ENCODE results near the gene INTS4.
"Not testable (repeated sequence)": the region's sequence is repeated elsewhere in the genome, so short reads cannot be mapped to it uniquely, and the experiment has no call there.

INTS4 gene

GRCh38 chr11:77943296-77943695 lies 51.2 kb downstream of the INTS4 start:
- not testable (repeated sequence) for H3K9me3 Mint-ChIP-seq, H3K4me3 Mint-ChIP-seq, H3K27me3 Mint-ChIP-seq, H3K27ac Mint-ChIP-seq, DNase-seq
- Mint-ChIP-seq H3K36me3 (ENCODE audit: low read depth) (peaks cover 54% of the 10 kb centered on the region), H3K4me1 (ENCODE audit: low read depth) (peaks cover 27% of the 10 kb centered on the region)

DNA sequence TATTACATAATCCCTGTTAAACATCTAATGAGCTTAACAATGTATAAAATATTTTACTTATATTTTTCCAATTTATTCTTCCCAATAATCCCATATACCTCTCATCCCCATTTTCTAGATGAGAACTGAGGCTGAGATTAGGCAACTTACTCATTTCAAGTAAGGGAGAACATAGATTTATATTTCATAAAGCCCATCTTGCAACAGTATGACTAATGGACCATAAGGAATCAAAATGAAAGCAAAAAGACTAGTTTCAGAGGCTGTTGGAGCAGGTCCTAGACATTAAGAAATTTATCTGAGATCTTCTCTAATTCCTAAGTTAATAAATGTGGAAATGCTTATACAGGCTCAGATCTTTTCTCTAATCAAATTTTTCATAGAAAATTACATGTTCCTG lies 52.0 kb downstream of the INTS4 start:
- DNase-seq, H3K9me3 Mint-ChIP-seq, H3K4me3 Mint-ChIP-seq, H3K27me3 Mint-ChIP-seq: not testable (repeated sequence)
- H3K4me1 Mint-ChIP-seq (ENCODE audit: low read depth), result peaks cover 25% of the 10 kb centered on the region
- peaks cover 46% of the 10 kb centered on the region for H3K36me3 Mint-ChIP-seq (ENCODE audit: low read depth)
- peak overlapping the region; percentile 68 for H3K27ac Mint-ChIP-seq

GRCh38 chr11:77933596-77933995 lies 60.9 kb downstream of the INTS4 start:
- H3K27ac Mint-ChIP-seq; H3K4me3 Mint-ChIP-seq; DNase-seq; H3K27me3 Mint-ChIP-seq; H3K4me1 Mint-ChIP-seq (ENCODE audit: low read depth); H3K9me3 Mint-ChIP-seq: not testable (repeated sequence)
- H3K36me3 Mint-ChIP-seq (ENCODE audit: low read depth), result peaks cover 75% of the 10 kb centered on the region

DNA sequence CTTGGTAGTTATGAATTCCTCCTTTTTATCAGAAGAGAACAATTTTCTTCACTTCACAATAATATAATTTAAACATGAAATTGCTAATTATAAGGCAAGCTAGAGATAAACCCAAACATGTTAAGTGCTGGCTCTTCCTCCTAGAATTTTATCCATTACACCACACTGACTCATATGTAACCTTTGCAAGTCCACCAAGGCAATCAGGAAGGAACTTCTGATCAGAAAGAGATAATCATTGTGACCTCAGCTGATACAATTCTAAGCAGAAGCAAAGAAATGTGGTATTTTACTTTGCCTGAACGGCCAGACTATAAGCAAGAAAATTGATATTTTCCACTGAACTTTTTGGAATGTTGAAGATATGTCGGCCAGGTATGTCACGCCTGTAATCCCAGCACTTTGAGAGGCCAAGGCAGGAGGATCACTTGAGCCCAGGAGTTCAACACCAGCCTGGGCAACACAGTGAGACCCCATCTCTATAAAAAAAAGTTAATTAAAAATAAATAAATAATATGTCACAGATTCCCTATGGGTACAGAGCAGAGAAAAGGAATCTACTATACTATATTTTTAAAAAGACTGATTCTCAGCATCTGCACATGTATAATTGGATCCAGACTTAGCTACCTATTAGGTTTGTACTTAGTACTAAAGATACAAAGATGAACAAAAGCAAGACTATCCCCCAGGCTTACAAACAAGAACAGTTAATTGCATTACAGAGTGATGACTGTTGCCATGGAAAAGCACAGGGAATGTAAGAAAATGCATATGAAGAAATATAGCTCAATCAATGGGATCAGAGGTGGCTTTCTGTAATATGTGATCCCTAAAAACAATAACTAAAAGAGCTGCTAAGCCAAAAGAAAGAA lies 63.9 kb downstream of the INTS4 start:
- H3K27ac Mint-ChIP-seq, result peak overlapping the region; percentile 29
- not testable (repeated sequence) for H3K9me3 Mint-ChIP-seq; H3K4me3 Mint-ChIP-seq; H3K27me3 Mint-ChIP-seq; H3K4me1 Mint-ChIP-seq (ENCODE audit: low read depth); DNase-seq
- peaks cover 82% of the 10 kb centered on the region for H3K36me3 Mint-ChIP-seq (ENCODE audit: low read depth)

- not testable (repeated sequence) for DNase-seq; H3K27ac Mint-ChIP-seq; H3K27me3 Mint-ChIP-seq; H3K4me1 Mint-ChIP-seq (ENCODE audit: low read depth); H3K9me3 Mint-ChIP-seq; H3K4me3 Mint-ChIP-seq
- H3K36me3 Mint-ChIP-seq (ENCODE audit: low read depth), result peaks cover 71% of the 10 kb centered on the region
Observed at GRCh38 chr11:77917713-77918112, 76.8 kb downstream of the INTS4 start.

- peaks cover 73% of the 10 kb centered on the region for H3K36me3 Mint-ChIP-seq (ENCODE audit: low read depth)
- H3K9me3 Mint-ChIP-seq; H3K4me3 Mint-ChIP-seq; DNase-seq; H3K27me3 Mint-ChIP-seq; H3K4me1 Mint-ChIP-seq (ENCODE audit: low read depth): not testable (repeated sequence)
- H3K27ac Mint-ChIP-seq, result peak overlapping the region; percentile 55
Observed at GRCh38 chr11:77914307-77914791, 80.1 kb downstream of the INTS4 start.

DNA sequence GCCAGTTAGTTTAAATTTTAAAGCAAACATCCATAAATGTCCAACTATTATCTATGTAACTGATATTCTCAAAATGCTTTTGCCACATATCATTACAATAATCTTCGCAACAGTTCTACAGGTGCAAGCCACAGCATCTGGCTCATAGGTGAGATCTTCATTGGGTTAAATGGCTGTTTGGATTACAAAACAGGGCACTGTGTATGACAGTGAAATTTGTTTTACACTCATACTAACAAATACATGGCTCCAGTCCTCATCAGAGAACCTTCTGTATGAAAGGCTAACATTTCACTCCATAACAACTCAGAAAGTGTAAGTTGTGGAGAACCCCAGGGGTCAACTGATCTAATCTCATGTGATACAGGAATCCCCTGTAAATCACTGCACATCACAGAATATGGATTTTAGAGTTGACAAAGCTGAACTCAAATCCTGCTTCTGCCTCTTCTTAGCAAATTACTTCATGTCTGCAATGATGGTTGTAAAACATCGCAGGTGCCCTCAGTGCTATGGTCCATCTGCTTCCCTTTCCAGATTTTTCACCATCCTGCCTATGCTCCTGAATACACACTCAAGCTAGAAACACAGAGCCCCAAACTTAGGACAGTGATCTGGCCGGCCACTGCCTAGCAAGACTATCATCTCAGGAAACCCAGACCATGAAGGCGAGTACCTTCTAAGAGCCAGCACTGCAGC lies 80.7 kb downstream of the INTS4 start:
- H3K4me1 Mint-ChIP-seq (ENCODE audit: low read depth); H3K4me3 Mint-ChIP-seq; DNase-seq; H3K9me3 Mint-ChIP-seq; H3K27me3 Mint-ChIP-seq: not testable (repeated sequence)
- Mint-ChIP-seq H3K27ac (peak overlapping the region; percentile 65), H3K36me3 (ENCODE audit: low read depth) (peaks cover 75% of the 10 kb centered on the region)

DNA sequence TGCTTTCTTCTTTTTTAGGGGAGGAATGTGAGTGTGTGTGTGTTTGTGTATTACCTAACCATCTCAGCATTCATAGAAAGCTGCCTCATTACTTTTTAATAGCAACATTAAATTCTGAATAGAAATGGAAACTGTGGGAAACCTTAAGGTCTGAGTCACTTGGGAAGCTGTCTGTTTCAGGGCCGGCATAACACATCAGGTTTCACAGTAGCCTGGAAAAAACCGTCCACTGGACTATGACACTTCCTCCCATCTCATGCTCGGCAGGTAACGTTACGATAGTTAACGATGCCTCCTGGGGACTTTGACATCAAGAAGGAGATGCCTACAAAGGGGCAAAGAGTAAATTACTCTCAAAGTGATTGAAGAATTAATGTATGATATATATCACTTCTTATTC lies 83.6 kb downstream of the INTS4 start:
- H3K36me3 Mint-ChIP-seq (ENCODE audit: low read depth), result peaks cover 72% of the 10 kb centered on the region
- DNase-seq, H3K9me3 Mint-ChIP-seq: not testable (repeated sequence)

GRCh38 chr11:77909277-77909676 lies 85.2 kb downstream of the INTS4 start:
- H3K27ac Mint-ChIP-seq, result peak overlapping the region; percentile 18
- no peak overlapping the region for H3K4me3 Mint-ChIP-seq
- no peak for DNase-seq
- no peaks in the 10 kb centered on the region for H3K4me1 Mint-ChIP-seq (ENCODE audit: low read depth)
- no peaks in the 10 kb centered on the region for H3K27me3 Mint-ChIP-seq
- no peaks in the 10 kb centered on the region for H3K9me3 Mint-ChIP-seq
- H3K36me3 Mint-ChIP-seq (ENCODE audit: low read depth), result peaks cover 70% of the 10 kb centered on the region

More for the DNA sequence above, 83.6 kb downstream of the INTS4 start:
- not testable (repeated sequence) for H3K4me3 Mint-ChIP-seq; H3K4me1 Mint-ChIP-seq (ENCODE audit: low read depth); H3K27ac Mint-ChIP-seq; H3K27me3 Mint-ChIP-seq

DNA sequence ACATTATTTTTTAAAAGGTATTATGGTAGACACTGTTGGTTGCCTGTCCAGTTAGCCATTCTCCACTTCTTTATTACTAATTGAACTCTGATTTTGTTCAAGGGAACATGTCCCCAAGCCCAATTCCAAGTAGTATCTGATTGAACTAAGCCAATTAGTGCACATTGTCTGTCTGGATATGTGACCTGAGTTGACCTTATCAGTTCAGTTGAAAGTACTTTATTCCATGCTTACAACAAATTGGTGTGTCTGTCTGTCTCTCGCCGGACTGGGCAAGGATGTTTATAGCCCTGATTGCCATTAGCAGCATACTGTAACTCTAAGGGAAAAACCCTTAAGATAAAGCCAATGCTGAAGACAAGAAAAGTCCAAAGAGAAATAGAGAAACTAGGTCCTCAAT lies 85.6 kb downstream of the INTS4 start:
- peaks cover 69% of the 10 kb centered on the region for H3K36me3 Mint-ChIP-seq (ENCODE audit: low read depth)
- H3K27ac Mint-ChIP-seq, result peak overlapping the region; percentile 18
- no peaks in the 10 kb centered on the region for H3K27me3 Mint-ChIP-seq
- H3K4me3 Mint-ChIP-seq, result no peak overlapping the region
- no peak for DNase-seq
- no peaks in the 10 kb centered on the region for H3K9me3 Mint-ChIP-seq
- no peaks in the 10 kb centered on the region for H3K4me1 Mint-ChIP-seq (ENCODE audit: low read depth)

DNA sequence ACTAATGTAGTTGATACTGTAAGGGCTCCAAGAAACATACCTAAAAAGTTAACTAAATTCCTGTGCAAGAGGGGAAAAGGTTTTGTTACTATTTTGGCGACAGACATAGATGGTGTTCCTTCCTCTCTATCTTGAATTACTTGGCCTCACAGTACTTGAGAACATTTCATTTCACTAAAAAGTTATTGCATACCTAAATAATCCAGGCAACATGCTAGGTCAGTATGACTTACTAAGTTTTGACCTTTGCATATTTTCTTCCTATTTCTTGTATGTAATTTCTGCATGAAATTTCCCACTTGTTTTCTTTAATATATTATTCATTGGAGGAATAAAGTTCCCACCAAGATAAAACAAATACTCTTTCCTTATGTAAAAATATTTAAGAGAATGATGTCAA lies 99.5 kb downstream of the INTS4 start:
- not testable (repeated sequence) for DNase-seq; H3K4me1 Mint-ChIP-seq (ENCODE audit: low read depth); H3K9me3 Mint-ChIP-seq; H3K4me3 Mint-ChIP-seq; H3K27ac Mint-ChIP-seq; H3K27me3 Mint-ChIP-seq
- H3K36me3 Mint-ChIP-seq (ENCODE audit: low read depth), result peaks cover 62% of the 10 kb centered on the region

DNA sequence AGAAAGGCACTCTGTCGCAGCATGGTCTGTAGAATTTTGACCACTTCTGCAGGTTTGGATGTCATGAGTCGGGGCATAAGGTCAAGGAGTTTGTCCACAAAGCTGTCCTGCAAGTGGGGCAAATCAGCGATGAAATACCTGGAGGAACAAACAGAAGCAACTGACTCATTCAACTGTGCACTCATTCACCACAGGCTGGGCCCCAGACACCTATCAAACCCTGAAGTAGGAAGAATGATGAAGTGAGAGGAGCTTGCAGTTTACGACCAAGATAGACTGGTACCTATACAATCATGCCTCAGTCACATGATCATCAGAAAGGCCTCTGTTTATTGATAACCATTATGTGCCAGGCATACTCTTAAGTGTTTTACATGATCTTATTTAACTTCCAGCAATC lies 102.8 kb downstream of the INTS4 start:
- H3K27me3 Mint-ChIP-seq; H3K4me3 Mint-ChIP-seq; DNase-seq; H3K27ac Mint-ChIP-seq; H3K9me3 Mint-ChIP-seq; H3K4me1 Mint-ChIP-seq (ENCODE audit: low read depth): not testable (repeated sequence)
- H3K36me3 Mint-ChIP-seq (ENCODE audit: low read depth), result peaks cover 81% of the 10 kb centered on the region

DNA sequence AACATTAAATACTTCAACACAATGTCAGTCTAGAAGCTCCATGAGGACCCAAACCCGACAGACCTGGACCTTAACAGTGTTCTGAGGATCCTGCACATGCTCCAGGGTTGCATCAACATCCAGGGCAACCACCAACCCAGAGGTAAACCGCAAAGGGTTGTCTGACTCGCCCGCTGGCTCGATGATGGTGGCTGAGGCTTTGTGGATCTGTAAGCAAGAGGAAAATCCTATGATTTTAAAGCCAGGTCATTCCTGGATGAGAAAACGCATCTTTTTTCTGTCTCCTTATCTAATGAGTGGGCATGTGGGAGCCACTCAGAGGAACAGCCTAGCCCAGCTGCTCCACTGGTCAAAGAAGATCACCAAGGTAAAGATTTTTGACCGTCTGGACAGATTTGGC lies 103.2 kb downstream of the INTS4 start:
- H3K9me3 Mint-ChIP-seq; H3K4me1 Mint-ChIP-seq (ENCODE audit: low read depth); DNase-seq; H3K4me3 Mint-ChIP-seq; H3K27me3 Mint-ChIP-seq: not testable (repeated sequence)
- Mint-ChIP-seq H3K27ac (peak overlapping the region; percentile 39), H3K36me3 (ENCODE audit: low read depth) (peaks cover 84% of the 10 kb centered on the region)

DNA sequence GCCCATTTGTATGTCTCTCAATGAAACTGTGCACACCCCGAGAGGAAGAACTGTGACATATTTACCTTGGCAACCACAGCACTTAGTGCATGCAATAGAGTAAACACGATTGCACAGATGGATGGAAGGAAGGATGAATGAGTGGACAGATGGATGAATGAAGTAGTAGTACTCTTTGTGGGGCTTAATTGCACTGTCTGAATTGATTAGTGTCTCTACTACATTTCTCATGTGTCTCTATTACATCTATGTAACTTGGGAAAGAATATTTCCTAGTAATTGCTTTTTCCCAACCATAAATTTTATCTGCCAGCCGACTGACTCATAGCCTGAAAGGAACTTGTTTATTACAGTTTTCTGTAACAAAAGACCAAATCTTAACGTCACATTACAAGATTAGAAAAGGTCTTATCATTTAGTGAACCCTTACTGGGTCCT lies 103.8 kb downstream of the INTS4 start:
- not testable (repeated sequence) for H3K27ac Mint-ChIP-seq; H3K4me3 Mint-ChIP-seq; H3K9me3 Mint-ChIP-seq; H3K27me3 Mint-ChIP-seq; DNase-seq; H3K4me1 Mint-ChIP-seq (ENCODE audit: low read depth)
- peaks cover 85% of the 10 kb centered on the region for H3K36me3 Mint-ChIP-seq (ENCODE audit: low read depth)

GRCh38 chr11:77890100-77890614 lies 104.3 kb downstream of the INTS4 start:
- not testable (repeated sequence) for H3K9me3 Mint-ChIP-seq; H3K4me3 Mint-ChIP-seq; H3K27me3 Mint-ChIP-seq; H3K4me1 Mint-ChIP-seq (ENCODE audit: low read depth); H3K27ac Mint-ChIP-seq; DNase-seq
- peaks cover 84% of the 10 kb centered on the region for H3K36me3 Mint-ChIP-seq (ENCODE audit: low read depth)
